Measurements from ENCODE around the gene YAF2. TPM values are rescaled to one million over a fixed set of nuclear protein-coding genes. Genes with fewer than 3 reads are reported as not detected.

Gene YAF2
- total RNA-seq, 4 donors from 2014 or later = 10.8 to 69.7 (median 28.5) TPM

Other genes starting within 250 kb of the YAF2 start
- 10 to 100 TPM; 11.3 to 36.2 (median 15.5) TPM for gene GXYLT1, start 93.4 kb downstream of the YAF2 start, total RNA-seq
- gene ZCRB1, start 87.8 kb upstream of the YAF2 start, total RNA-seq = 10 to 100 TPM; 19.8 to 44.1 (median 29.4) TPM
- 100 to 1,000 TPM in 1 of 4 donors, 10 to 100 TPM in 3; 20.2 to 124 (median 53.3) TPM for gene PPHLN1, start 87.9 kb upstream of the YAF2 start, total RNA-seq